H1 (cell line): ENCODE data around the gene TTC22. TPM values are rescaled to one million over a fixed set of nuclear protein-coding genes. Genes with fewer than 3 reads are reported as not detected.

Source experiments
- CTCF ChIA-PET: fragments of 300-600 bp; sonication (Branson Sonifier 250); formaldehyde crosslinking; loops from one replicate; lab custom pipeline; 2021; ENCODE audit not compliant: partially characterized antibody; lab: Charles Lee
- POLR2A ChIA-PET: fragments of 300-600 bp; sonication (Branson Sonifier 250); formaldehyde crosslinking; loops from one replicate; lab custom pipeline; 2021; ENCODE audit warnings: inconsistent platforms; ENCODE audit not compliant: partially characterized antibody; lab: Charles Lee
- DNase-seq, 2 experiments: peaks; one replicate each; pipeline versions ENCODE4 v3.0.0 to v3.0.0-alpha.2; 2010 to 2022; ENCODE audit warnings: low spot score in 2 of 2, low read depth in 1 of 2, mixed read lengths in 1 of 2
- FAIRE-seq: peaks from 2 replicates; lab custom pipeline; 2011; peaks lifted over from hg19 to GRCh38; lab: Jason Lieb, UNC
- H2AFZ ChIP-seq: 2 replicates; pipeline ENCODE4 v1.8.1; 2012; ENCODE audit warnings: low read length, inconsistent platforms
- H2AK5ac ChIP-seq: 2 replicates; pipeline ENCODE4 v1.6.1; 2013; ENCODE audit warnings: low read depth, low read length
- H2BK120ac ChIP-seq: replicated peaks from 2 replicates; pipeline ENCODE3; 2013; ENCODE audit warnings: low read depth, low read length, inconsistent platforms
- H2BK12ac ChIP-seq: 2 replicates; pipeline ENCODE4 v1.6.1; 2013; ENCODE audit warnings: low read depth, low read length
- H2BK15ac ChIP-seq: 2 replicates; pipeline ENCODE4 v1.6.1; 2013; ENCODE audit warnings: low read length
- H2BK20ac ChIP-seq: 2 replicates; pipeline ENCODE4 v1.6.1; 2013; ENCODE audit warnings: low read length
- H2BK5ac ChIP-seq: 2 replicates; pipeline ENCODE4 v1.6.1; 2013; ENCODE audit warnings: low read depth, low read length
- H3K14ac ChIP-seq: 2 replicates; pipeline ENCODE4 v1.6.1; 2013; ENCODE audit warnings: inconsistent platforms; ENCODE audit not compliant: insufficient read length
- H3K18ac ChIP-seq: 2 replicates; pipeline ENCODE4 v1.6.1; 2013; ENCODE audit warnings: low read length; ENCODE audit errors: extremely low read depth
- H3K23ac ChIP-seq: 2 replicates; pipeline ENCODE4 v1.6.1; 2013; ENCODE audit warnings: inconsistent platforms; ENCODE audit not compliant: insufficient read length
- H3K23me2 ChIP-seq: 2 replicates; pipeline ENCODE4 v1.6.1; 2013; ENCODE audit warnings: low read depth, low read length
- H3K27ac ChIP-seq: 2 replicates; pipeline ENCODE4 v1.6.1; 2011; ENCODE audit warnings: low read depth, low read length, inconsistent platforms
- H3K27me3 ChIP-seq, 4 experiments: replicated peaks in 1 of 4; 1 replicate in 1 of 4; 2 replicates in 3 of 4; pipeline versions ENCODE4 v1.6.1 to v1.8.1; 2011 to 2013; ENCODE audit warnings: low read length in 3 of 4, mild to moderate bottlenecking in 3 of 4, inconsistent platforms in 2 of 4, mixed read lengths in 2 of 4, moderate library complexity in 1 of 4; ENCODE audit not compliant: control insufficient read depth in 3 of 4, insufficient read depth in 3 of 4; ENCODE audit errors: extremely low read depth in 1 of 4
- H3K36me3 ChIP-seq, 4 experiments: 2 replicates each; pipeline versions ENCODE4 v1.6.1 to v1.8.1; 2011 to 2013; ENCODE audit warnings: mild to moderate bottlenecking in 4 of 4, low read length in 3 of 4, moderate library complexity in 2 of 4, control low read depth in 1 of 4, inconsistent platforms in 1 of 4; ENCODE audit not compliant: insufficient read depth in 4 of 4, control insufficient read depth in 2 of 4
- H3K4ac ChIP-seq: replicated peaks from 2 replicates; pipeline ENCODE3; 2013; ENCODE audit warnings: low read length, low read depth, mixed read lengths, inconsistent platforms; ENCODE audit not compliant: insufficient read length
- H3K4me1 ChIP-seq, 4 experiments: replicated peaks in 1 of 4; 1 replicate in 1 of 4; 2 replicates in 3 of 4; pipeline versions ENCODE4 v1.6.1 to v1.8.1; 2011 to 2013; ENCODE audit warnings: low read length in 3 of 4, inconsistent platforms in 2 of 4, mixed read lengths in 1 of 4; ENCODE audit not compliant: insufficient read depth in 4 of 4, control insufficient read depth in 3 of 4
- H3K4me2 ChIP-seq, 2 experiments: 2 replicates each; pipeline versions ENCODE4 v1.6.1 to v1.8.1; 2011 to 2013; ENCODE audit warnings: low read depth in 2 of 2, low read length in 2 of 2, control low read depth in 1 of 2, inconsistent platforms in 1 of 2, mild to moderate bottlenecking in 1 of 2; ENCODE audit not compliant: insufficient read depth in 1 of 2
- H3K4me3 ChIP-seq, 4 experiments: fragments of 200-600, 300-600 bp in 1 of 4; sonication (generic), shearing (Covaris generic), sonication (Bioruptor Twin) in 1 of 4; 2 replicates each; pipeline versions ENCODE4 v1.5.1 to v1.8.1; 2011 to 2016; ENCODE audit warnings: low read length in 4 of 4, low read depth in 3 of 4, control low read depth in 2 of 4, inconsistent platforms in 2 of 4, mild to moderate bottlenecking in 2 of 4, mixed read lengths in 1 of 4, moderate library complexity in 1 of 4; ENCODE audit not compliant: insufficient read depth in 2 of 4; ENCODE audit errors: extremely low read depth in 1 of 4
- H3K56ac ChIP-seq: replicated peaks from 2 replicates; pipeline ENCODE3; 2013; ENCODE audit warnings: low read depth, mild to moderate bottlenecking, mixed read lengths, low read length, inconsistent platforms; ENCODE audit not compliant: insufficient read length
- H3K79me1 ChIP-seq: 2 replicates; pipeline ENCODE4 v1.6.1; 2013; ENCODE audit warnings: low read depth, low read length, control low read depth
- H3K79me2 ChIP-seq, 2 experiments: 2 replicates each; pipeline versions ENCODE4 v1.6.1 to v1.8.1; 2012 to 2013; ENCODE audit warnings: low read length in 2 of 2, mild to moderate bottlenecking in 2 of 2, inconsistent platforms in 1 of 2; ENCODE audit not compliant: insufficient read depth in 2 of 2, control insufficient read depth in 1 of 2
- H3K9ac ChIP-seq, 4 experiments: replicated peaks in 1 of 4; 1 replicate in 1 of 4; 2 replicates in 3 of 4; pipeline versions ENCODE4 v1.6.1 to v1.8.1; 2011 to 2013; ENCODE audit warnings: low read depth in 3 of 4, low read length in 3 of 4, control low read depth in 2 of 4, mild to moderate bottlenecking in 2 of 4, moderate library complexity in 2 of 4, inconsistent platforms in 1 of 4; ENCODE audit errors: extremely low read depth in 1 of 4
- H3K9me3 ChIP-seq, 2 experiments: 2 replicates each; pipeline versions ENCODE4 v1.6.1 to v1.8.1; 2012 to 2013; ENCODE audit warnings: mild to moderate bottlenecking in 2 of 2, moderate library complexity in 2 of 2, control low read depth in 1 of 2, inconsistent platforms in 1 of 2, low read depth in 1 of 2, low read length in 1 of 2, mixed read lengths in 1 of 2; ENCODE audit not compliant: insufficient read depth in 2 of 2
- H4K20me1 ChIP-seq, 2 experiments: replicated peaks in 1 of 2; 2 replicates each; pipeline versions ENCODE3 to v1.8.1; 2011 to 2013; ENCODE audit warnings: inconsistent platforms in 2 of 2, low read length in 2 of 2, mild to moderate bottlenecking in 1 of 2; ENCODE audit not compliant: insufficient read depth in 2 of 2, control insufficient read depth in 1 of 2
- H4K5ac ChIP-seq: 2 replicates; pipeline ENCODE4 v1.6.1; 2013; ENCODE audit warnings: low read length, low read depth, mixed read lengths, inconsistent platforms; ENCODE audit not compliant: insufficient read length
- H4K8ac ChIP-seq: 2 replicates; pipeline ENCODE4 v1.8.0; 2013; ENCODE audit warnings: mild to moderate bottlenecking, moderate library complexity, low read length, inconsistent platforms; ENCODE audit not compliant: insufficient read depth; ENCODE audit errors: extremely low read depth
- H4K91ac ChIP-seq: replicated peaks from 2 replicates; pipeline ENCODE3; 2013; ENCODE audit warnings: low read length, mixed read lengths, inconsistent platforms; ENCODE audit not compliant: insufficient read length
- BACH1 ChIP-seq: IDR thresholded peaks from 2 replicates; pipeline ENCODE4 v1.6.1; 2012; ENCODE audit warnings: low read length, improper control_type of control experiment
- GTF2F1 ChIP-seq: IDR thresholded peaks from 2 replicates; pipeline ENCODE4 v1.6.1; 2012; ENCODE audit warnings: low read depth, low read length, improper control_type of control experiment, borderline replicate concordance
- NANOG ChIP-seq: IDR thresholded peaks from 2 replicates; pipeline ENCODE4 v1.6.1; 2011; ENCODE audit warnings: low read length, low read depth, mild to moderate bottlenecking, inconsistent platforms; ENCODE audit not compliant: insufficient read depth, poor library complexity, severe bottlenecking
- RFX5 ChIP-seq: IDR thresholded peaks from 2 replicates; pipeline ENCODE4 v1.6.1; 2011; ENCODE audit warnings: low read depth, low read length, improper control_type of control experiment, borderline replicate concordance
- RXRA ChIP-seq: IDR thresholded peaks from 2 replicates; pipeline ENCODE4 v1.6.1; 2011; ENCODE audit warnings: low read depth, mild to moderate bottlenecking, low read length, moderate library complexity; ENCODE audit not compliant: insufficient read depth
- SIN3A ChIP-seq, 2 experiments: IDR thresholded peaks in 1 of 2; conservative IDR thresholded peaks in 1 of 2; 2 replicates each; pipeline ENCODE4 v1.6.1; 2011 to 2012; ENCODE audit warnings: low read length in 2 of 2, improper control_type of control experiment in 1 of 2, low read depth in 1 of 2, mild to moderate bottlenecking in 1 of 2
- SP4 ChIP-seq: IDR thresholded peaks from 2 replicates; pipeline ENCODE4 v1.6.1; 2012; ENCODE audit warnings: low read length, inconsistent platforms
- TAF1 ChIP-seq: IDR thresholded peaks from 2 replicates; pipeline ENCODE4 v1.6.1; 2011; ENCODE audit warnings: mild to moderate bottlenecking, low read depth, low read length
- YY1 ChIP-seq: IDR thresholded peaks from 2 replicates; pipeline ENCODE4 v1.6.1; 2011; ENCODE audit warnings: low read depth, mild to moderate bottlenecking, low read length
- ZNF274 ChIP-seq: IDR thresholded peaks from 2 replicates; pipeline ENCODE4 v1.7.0; 2012; ENCODE audit warnings: low read length, borderline replicate concordance; ENCODE audit errors: extremely low read depth
- WGBS, 2 experiments: shearing (Covaris generic) in 1 of 2; methylation state at CpG; one replicate each; pipeline versions ENCODE4 v1.1.6 to v1.1.7; 2013 to 2015; ENCODE audit warnings: low lambda C conversion rate in 2 of 2, mixed read lengths in 2 of 2, inconsistent platforms in 1 of 2, low coverage in 1 of 2, missing lambda C conversion rate in 1 of 2; ENCODE audit not compliant: insufficient replicate concordance in 2 of 2, insufficient coverage in 1 of 2, insufficient read length in 1 of 2; ENCODE audit errors: extremely low coverage in 1 of 2, missing lambda C conversion rate in 1 of 2; 5-methylcytosine and 5-hydroxymethylcytosine counted together
- polyA plus RNA-seq, 7 experiments: library from polyadenylated mRNA; depleted of rRNA in 3 of 7; stranded (reverse) in 5 of 7; unstranded in 2 of 7; fragments of >200 nt in 5 of 7; fragments of 200-250 nt in 2 of 7; gene quantifications; 1 replicate in 5 of 7; 2 replicates in 1 of 7; 4 replicates in 1 of 7; pipeline versions ENCODE4 v1.2.1 to v1.2.3, GENCODE V29; 2011 to 2013; ENCODE audit warnings: missing spikeins in 2 of 7, mixed read lengths in 2 of 7
- total RNA-seq: library from RNA; stranded (reverse); fragmentation: NEBNext Ultra II Directional; extraction: Animal tissue kit (Norgen Biotek cat#: 25700); gene quantifications from 2 replicates; pipeline ENCODE4 v1.2.1, GENCODE V29; 2021
- TF ChIP-seq, protein P1 (sequence below): IDR thresholded peaks from 2 replicates; pipeline ENCODE4 v1.6.1; 2012; ENCODE audit warnings: inconsistent platforms

Gene TTC22
- total and polyA plus RNA-seq, 2 of the 8 experiments (the other 6 are each of a cell fraction or from before 2014, with no cell fraction given): 1.00 to 1.6 TPM

DNA sequence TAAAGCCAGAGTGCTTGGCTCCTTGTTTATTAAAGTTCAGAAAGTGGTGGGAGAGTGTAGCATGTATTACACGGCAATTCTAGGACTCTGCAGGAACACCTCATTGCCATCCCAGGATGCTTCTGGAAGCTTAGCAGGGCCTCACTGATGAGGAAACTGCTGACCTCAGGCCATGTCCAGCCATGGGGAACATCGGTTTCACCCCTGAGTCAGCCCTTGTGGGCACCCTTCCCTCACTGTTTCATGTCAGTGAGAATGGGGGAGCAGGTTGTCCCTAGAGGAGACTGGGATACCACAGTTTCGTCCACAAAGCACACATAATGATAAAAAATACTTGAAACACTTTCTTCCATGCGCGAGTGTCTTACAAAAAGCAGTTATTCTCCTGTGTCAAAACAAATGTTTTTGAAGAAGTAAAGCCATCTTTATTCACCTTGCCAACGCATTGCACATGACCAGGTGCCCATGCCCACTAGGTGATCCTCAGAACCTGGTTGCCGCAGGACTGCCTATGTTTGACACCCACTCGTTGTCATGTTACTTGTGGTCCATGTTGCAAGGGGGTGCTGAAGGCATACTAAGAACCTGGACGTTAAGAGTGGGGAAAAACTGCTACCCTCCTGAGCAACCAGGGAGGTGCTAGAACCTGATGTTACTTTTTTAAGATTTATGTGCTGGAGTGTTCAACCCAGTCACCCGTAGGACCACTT is 41.2 kb upstream of the TTC22 start:
- Histone ChIP-seq H3K56ac (no peak overlapping the region), H2AK5ac (no peak overlapping the region), H3K18ac (no peak overlapping the region), H4K20me1 (no peaks in the 10 kb centered on the region), H3K9ac (no peak overlapping the region), H2BK12ac (no peak overlapping the region), H2BK5ac (no peak overlapping the region), H4K5ac (no peak overlapping the region), H3K4me1 (no peaks in the 10 kb centered on the region), H4K8ac (no peak overlapping the region), H3K79me1 (peaks cover 2% of the 10 kb centered on the region; the same call in 1 of the 2 replicates), H3K79me2 (no peaks in the 10 kb centered on the region), H3K27me3 (no peaks in the 10 kb centered on the region), H4K91ac (no peak overlapping the region), H2BK20ac (no peak overlapping the region), H3K4ac (no peak overlapping the region), H2BK120ac (no peak overlapping the region), H3K36me3 (no peaks in the 10 kb centered on the region), H3K14ac (no peak overlapping the region), H3K9me3 (0 out of 4 replicates have a peak, but pooled peaks cover 0 to 3% of the 10 kb centered on the region in 2 experiments), H2BK15ac (no peak overlapping the region), H3K4me3 (no peak overlapping the region), H2AFZ (no peak overlapping the region), H3K4me2 (no peak overlapping the region), H3K23me2 (no peaks in the 10 kb centered on the region), H3K27ac (no peak overlapping the region), H3K23ac (no peak overlapping the region)
- FAIRE-seq (no peak), DNase-seq (peak in 1 of 2 experiments; percentile 33)
- 84% methylated on average over 10 of the region's 10 CpGs; no CpG with 5 or more reads in 1 of the 2 experiments for WGBS, 2 experiments
- ChIA-PET POLR2A (interaction anchor here (0.6 to 2.1 kb wide), 2 partner anchors 10 to 22 kb away, joined by 3 to 5 read pairs; no protein-coding TSS in a partner anchor), CTCF (interaction anchor here (1.1 kb wide), 1 partner anchor 10 kb away, joined by 4 read pairs; no protein-coding TSS in a partner anchor)
- no peak for TF ChIP-seq RXRA
- no peak for TF ChIP-seq SP4
- TF ChIP-seq BACH1: no peak
- TF ChIP-seq SIN3A (conservative IDR thresholded peaks at IDR 0.05 in 1 of 2, IDR thresholded peaks at IDR 0.05 in 1 of 2; ENCODE audit: low read depth in 1 of 2, low read length in 2 of 2): no peak
- no peak for TF ChIP-seq GTF2F1
- TF ChIP-seq NANOG: no peak
- TF ChIP-seq, protein P1, sequence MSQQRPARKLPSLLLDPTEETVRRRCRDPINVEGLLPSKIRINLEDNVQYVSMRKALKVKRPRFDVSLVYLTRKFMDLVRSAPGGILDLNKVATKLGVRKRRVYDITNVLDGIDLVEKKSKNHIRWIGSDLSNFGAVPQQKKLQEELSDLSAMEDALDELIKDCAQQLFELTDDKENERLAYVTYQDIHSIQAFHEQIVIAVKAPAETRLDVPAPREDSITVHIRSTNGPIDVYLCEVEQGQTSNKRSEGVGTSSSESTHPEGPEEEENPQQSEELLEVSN: no peak
- TF ChIP-seq ZNF274: no peak
- no peak for TF ChIP-seq RFX5
- TF ChIP-seq YY1: no peak
- no peak for TF ChIP-seq TAF1
